Endometrial microvascular endothelial cells (primary cell): ENCODE data around the gene SLC25A20. TPM values are rescaled to one million over a fixed set of nuclear protein-coding genes. Genes with fewer than 3 reads are reported as not detected.

Experiments
- total RNA-seq: library from RNA; depleted of rRNA; stranded (reverse); fragments of >200 nt; gene quantifications from one replicate; pipeline ENCODE4 v1.2.3, GENCODE V29; 2015; ENCODE audit errors: inconsistent ontology term

SLC25A20 gene
- total RNA-seq, 1 donor from 2014 or later: 43.4 TPM

Other genes with a start within 250 kb of the SLC25A20 start
- 1.0 TPM for gene CELSR3, start 236.0 kb downstream of the SLC25A20 start, total RNA-seq
- gene NCKIPSD, start 213.0 kb downstream of the SLC25A20 start, total RNA-seq: 16.7 TPM
- gene IP6K2, start 181.7 kb downstream of the SLC25A20 start, total RNA-seq: 42.0 TPM
- gene PRKAR2A, start 51.0 kb downstream of the SLC25A20 start, total RNA-seq: 56.1 TPM
- gene ARIH2, start 20.0 kb upstream of the SLC25A20 start, total RNA-seq: 53.2 TPM
- 18.5 TPM for gene P4HTM, start 91.4 kb upstream of the SLC25A20 start, total RNA-seq
- 103 TPM for gene WDR6, start 108.5 kb upstream of the SLC25A20 start, total RNA-seq
- gene DALRD3, start 119.7 kb upstream of the SLC25A20 start, total RNA-seq: 48.6 TPM
- gene NDUFAF3, start 123.2 kb upstream of the SLC25A20 start, total RNA-seq: 129 TPM
- 327 TPM for gene IMPDH2, start 130.5 kb upstream of the SLC25A20 start, total RNA-seq
- 60.3 TPM for gene QRICH1, start 195.2 kb upstream of the SLC25A20 start, total RNA-seq
- gene QARS1, start 205.9 kb upstream of the SLC25A20 start, total RNA-seq: 280 TPM
- gene USP19, start 221.9 kb upstream of the SLC25A20 start, total RNA-seq: 37.3 TPM
- 315 TPM for gene LAMB2, start 234.2 kb upstream of the SLC25A20 start, total RNA-seq